PC-9 (cell line): Measurements from ENCODE around the gene KIAA1958. TPM values are rescaled to one million over a fixed set of nuclear protein-coding genes. Genes with fewer than 3 reads are reported as not detected.

Source experiments
- BruUV-seq: library from RNA; stranded (reverse); fragments of 400-500 nt; replicated peaks from 2 replicates; lab custom pipeline; 2021; lab: Mats Ljungman, UMichigan
- CTCF ChIA-PET: fragments of 300-600 bp; sonication (Branson Sonifier 250); formaldehyde crosslinking; loops from one replicate; lab custom pipeline; 2022; ENCODE audit warnings: antibody characterized with exemption; lab: Charles Lee
- POLR2A ChIA-PET: fragments of 300-600 bp; sonication (Branson Sonifier 250); formaldehyde crosslinking; loops from one replicate; lab custom pipeline; 2022; ENCODE audit warnings: antibody characterized with exemption; ENCODE audit not compliant: unreplicated experiment; lab: Charles Lee
- DNase-seq, 2 experiments: peaks; one replicate each; pipeline versions ENCODE4 v3.0.0 to v3.0.0-alpha.2; 2015 to 2022; ENCODE audit warnings: mixed read lengths in 1 of 2
- H2AFZ ChIP-seq: fragments of 200-600 bp; sonication (generic); 2 replicates; pipeline ENCODE4 v1.8.1; 2017; ENCODE audit warnings: antibody characterized with exemption
- H3F3A ChIP-seq: fragments of 200-600 bp; sonication (generic); 2 replicates; pipeline ENCODE4 v1.8.1; 2017; ENCODE audit warnings: antibody characterized with exemption, mild to moderate bottlenecking, low read depth; ENCODE audit not compliant: insufficient read depth
- H3K27ac ChIP-seq: fragments of 200-600 bp; sonication (generic); 2 replicates; pipeline ENCODE4 v1.6.1; 2016; ENCODE audit warnings: mixed run types
- H3K27me3 ChIP-seq: fragments of 200-600 bp; sonication (generic); 2 replicates; pipeline ENCODE4 v1.6.1; 2016; ENCODE audit warnings: low read depth, mixed run types; ENCODE audit not compliant: insufficient read depth
- H3K36me3 ChIP-seq: fragments of 200-600 bp; sonication (generic); 2 replicates; pipeline ENCODE4 v1.6.1; 2016; ENCODE audit warnings: low read depth, mixed run types
- H3K4me1 ChIP-seq: fragments of 200-600 bp; sonication (generic); replicated peaks from 2 replicates; pipeline ENCODE4 v1.6.1; 2016; ENCODE audit warnings: mixed run types; ENCODE audit not compliant: insufficient read depth
- H3K4me2 ChIP-seq: fragments of 200-600 bp; sonication (generic); 2 replicates; pipeline ENCODE4 v1.6.1; 2017; ENCODE audit warnings: mixed run types
- H3K4me3 ChIP-seq: fragments of 200-600 bp; sonication (generic); 2 replicates; pipeline ENCODE4 v1.6.1; 2016; ENCODE audit warnings: mixed run types
- H3K79me2 ChIP-seq: fragments of 200-600 bp; sonication (generic); 2 replicates; pipeline ENCODE4 v1.6.1; 2017; ENCODE audit warnings: low read depth, mixed run types
- H3K9me2 ChIP-seq: fragments of 200-600 bp; sonication (generic); 2 replicates; pipeline ENCODE4 v1.8.1; 2017; ENCODE audit warnings: mild to moderate bottlenecking; ENCODE audit not compliant: insufficient read depth
- H3K9me3 ChIP-seq: fragments of 200-600 bp; sonication (generic); 2 replicates; pipeline ENCODE4 v1.8.1; 2016; ENCODE audit warnings: low read depth; ENCODE audit not compliant: insufficient read depth
- H4K20me1 ChIP-seq: fragments of 200-600 bp; sonication (generic); 2 replicates; pipeline ENCODE4 v1.8.1; 2017; ENCODE audit not compliant: insufficient read depth
- CTCF ChIP-seq: fragments of 200-600 bp; sonication (generic); conservative IDR thresholded peaks from 2 replicates; pipeline ENCODE4 v1.6.1; 2017; ENCODE audit warnings: mixed run types, antibody characterized with exemption, mild to moderate bottlenecking, moderate library complexity
- EZH2 ChIP-seq: fragments of 200-600 bp; sonication (generic); IDR thresholded peaks from 2 replicates; pipeline ENCODE4 v1.8.0; 2017; ENCODE audit warnings: antibody characterized with exemption, low read depth
- intact Hi-C: fragments of 100-400 bp; cut with micrococcal nuclease; formaldehyde crosslinking; loops from one replicate; pipeline ENCODE4 v1.10.0; 2022; ENCODE audit not compliant: unreplicated experiment
- total RNA-seq: library from RNA; stranded (reverse); gene quantifications from 2 replicates; pipeline ENCODE4 v1.2.3, GENCODE V29; 2021

The KIAA1958 gene
- total RNA-seq, 1 experiment from 2014 or later: 19.5 TPM

GRCh38 chr9:112548836-112549595 is 62.4 kb downstream of the KIAA1958 start:
- intact Hi-C loops: no loop called here
- BruUV-seq: no TSS peak
- H3K4me3 ChIP-seq: no peak overlapping the region
- no peaks in the 10 kb centered on the region for H3K9me3 ChIP-seq
- no peak overlapping the region for H2AFZ ChIP-seq
- no peak overlapping the region for H3K27ac ChIP-seq
- no peaks in the 10 kb centered on the region for H3K27me3 ChIP-seq
- H3K79me2 ChIP-seq: no peaks in the 10 kb centered on the region; the same call in 1 of the 2 replicates
- no peak for DNase-seq
- H3K4me1 ChIP-seq: no peaks in the 10 kb centered on the region
- H3K36me3 ChIP-seq: no peaks in the 10 kb centered on the region
- POLR2A ChIA-PET: interaction anchor here (0.6 kb wide), 1 partner anchor 30 kb away, joined by 3 read pairs; no protein-coding TSS in a partner anchor
- no peaks in the 10 kb centered on the region for H4K20me1 ChIP-seq
- H3F3A ChIP-seq: no peaks in the 10 kb centered on the region
- no peak overlapping the region for H3K4me2 ChIP-seq
- no peak for TF ChIP-seq CTCF
- TF ChIP-seq EZH2: no peak
- H3K9me2 ChIP-seq: no peaks in the 10 kb centered on the region
- CTCF ChIA-PET: no interaction called here

GRCh38 chr9:112550531-112550930 is 63.9 kb downstream of the KIAA1958 start:
- intact Hi-C loops: no loop called here
- Histone ChIP-seq H3K4me1 (peaks cover 11% of the 10 kb centered on the region), H3K36me3 (no peaks in the 10 kb centered on the region), H3K27me3 (no peaks in the 10 kb centered on the region), H3K27ac (no peak overlapping the region), H3K9me2 (no peaks in the 10 kb centered on the region), H3K4me2 (no peak overlapping the region), H4K20me1 (no peaks in the 10 kb centered on the region), H3K9me3 (no peaks in the 10 kb centered on the region), H2AFZ (no peak overlapping the region), H3F3A (no peaks in the 10 kb centered on the region), H3K4me3 (no peak overlapping the region), H3K79me2 (peaks cover 4% of the 10 kb centered on the region; the same call in 1 of the 2 replicates)
- BruUV-seq: no TSS peak
- DNase-seq: no peak
- CTCF ChIA-PET: no interaction called here
- no peak for TF ChIP-seq EZH2
- TF ChIP-seq CTCF: no peak
- POLR2A ChIA-PET: no interaction called here

- ChIA-PET POLR2A (no interaction called here), CTCF (no interaction called here)
- Histone ChIP-seq H3F3A (no peaks in the 10 kb centered on the region), H4K20me1 (no peaks in the 10 kb centered on the region), H3K4me2 (no peak overlapping the region), H3K79me2 (peaks cover 8% of the 10 kb centered on the region; the same call in 1 of the 2 replicates), H3K27me3 (no peaks in the 10 kb centered on the region), H3K36me3 (no peaks in the 10 kb centered on the region), H3K27ac (no peak overlapping the region), H2AFZ (no peak overlapping the region), H3K4me1 (peaks cover 22% of the 10 kb centered on the region), H3K9me2 (no peaks in the 10 kb centered on the region), H3K9me3 (no peaks in the 10 kb centered on the region), H3K4me3 (no peak overlapping the region)
- intact Hi-C loops: no loop called here
- TF ChIP-seq EZH2 (no peak), CTCF (no peak)
- DNase-seq: no peak
- no TSS peak for BruUV-seq
These were observed 65.0 kb downstream of the KIAA1958 start for GRCh38 chr9:112551641-112552040.
